GM12875 (cell line): Measurements from ENCODE around the gene PTPRZ1.

Experiments used
- H3K4me3 ChIP-seq: one replicate; pipeline ENCODE4 v1.5.1; 2011; ENCODE audit warnings: low read depth, low read length, control low read depth
- TF ChIP-seq, protein P1 (sequence below): IDR thresholded peaks from 2 replicates; pipeline ENCODE4 v1.5.1; 2011; ENCODE audit warnings: low read depth, mild to moderate bottlenecking, control low read depth, inconsistent platforms, low read length, moderate library complexity, borderline replicate concordance; ENCODE audit not compliant: insufficient read depth

The PTPRZ1 gene

GRCh38 chr7:122082670-122083069, 209.7 kb downstream of the PTPRZ1 start:
- TF ChIP-seq, protein P1, sequence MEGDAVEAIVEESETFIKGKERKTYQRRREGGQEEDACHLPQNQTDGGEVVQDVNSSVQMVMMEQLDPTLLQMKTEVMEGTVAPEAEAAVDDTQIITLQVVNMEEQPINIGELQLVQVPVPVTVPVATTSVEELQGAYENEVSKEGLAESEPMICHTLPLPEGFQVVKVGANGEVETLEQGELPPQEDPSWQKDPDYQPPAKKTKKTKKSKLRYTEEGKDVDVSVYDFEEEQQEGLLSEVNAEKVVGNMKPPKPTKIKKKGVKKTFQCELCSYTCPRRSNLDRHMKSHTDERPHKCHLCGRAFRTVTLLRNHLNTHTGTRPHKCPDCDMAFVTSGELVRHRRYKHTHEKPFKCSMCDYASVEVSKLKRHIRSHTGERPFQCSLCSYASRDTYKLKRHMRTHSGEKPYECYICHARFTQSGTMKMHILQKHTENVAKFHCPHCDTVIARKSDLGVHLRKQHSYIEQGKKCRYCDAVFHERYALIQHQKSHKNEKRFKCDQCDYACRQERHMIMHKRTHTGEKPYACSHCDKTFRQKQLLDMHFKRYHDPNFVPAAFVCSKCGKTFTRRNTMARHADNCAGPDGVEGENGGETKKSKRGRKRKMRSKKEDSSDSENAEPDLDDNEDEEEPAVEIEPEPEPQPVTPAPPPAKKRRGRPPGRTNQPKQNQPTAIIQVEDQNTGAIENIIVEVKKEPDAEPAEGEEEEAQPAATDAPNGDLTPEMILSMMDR = no peak
- H3K4me3 ChIP-seq = no peak overlapping the region

DNA sequence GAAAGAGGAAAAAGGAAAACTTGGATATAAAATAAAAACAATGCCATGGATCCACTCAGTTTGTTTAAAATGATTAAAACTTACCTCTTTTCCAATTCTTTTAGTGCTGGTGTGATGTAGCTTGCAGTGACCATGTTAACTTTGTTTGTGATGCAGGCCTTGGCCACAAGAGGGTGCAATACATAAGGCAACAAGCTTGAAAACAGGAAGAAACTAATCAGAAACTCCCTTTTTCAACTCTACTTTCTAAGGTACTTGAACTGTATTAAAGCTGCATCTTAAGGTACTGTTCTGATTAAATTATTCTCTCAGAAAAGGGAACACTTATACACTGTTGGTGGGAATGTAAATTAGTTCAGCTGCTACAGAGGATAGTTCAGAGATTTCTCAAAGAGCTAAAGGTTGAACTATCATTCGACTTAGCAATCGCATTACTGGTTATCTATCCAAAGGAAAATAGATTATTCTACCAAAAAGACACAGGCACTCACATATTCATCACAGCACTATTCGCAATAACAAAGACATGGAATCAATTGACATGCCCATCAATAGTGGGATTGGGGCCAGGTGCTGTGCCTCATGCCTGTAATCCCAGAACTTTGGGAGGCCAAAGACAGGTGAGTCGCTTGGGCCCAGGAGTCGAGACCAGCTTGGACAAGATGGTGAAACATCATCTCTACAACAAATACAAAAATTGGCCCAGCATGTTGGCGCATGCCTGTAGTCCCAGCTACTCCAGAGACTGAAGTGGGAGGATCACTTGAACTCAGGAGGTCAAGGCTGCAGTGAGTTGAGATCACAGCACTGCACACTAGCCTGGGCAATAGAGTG, 220.2 kb downstream of the PTPRZ1 start:
- TF ChIP-seq, protein P1 = peak; percentile 78
- H3K4me3 ChIP-seq = no peak overlapping the region

GRCh38 chr7:122094549-122094948, 221.6 kb downstream of the PTPRZ1 start:
- H3K4me3 ChIP-seq = no peak overlapping the region
- TF ChIP-seq, protein P1 = no peak

- H3K4me3 ChIP-seq = no peak overlapping the region
- TF ChIP-seq, protein P1 = no peak
These were observed 222.7 kb downstream of the PTPRZ1 start for GRCh38 chr7:122095642-122096041.

DNA sequence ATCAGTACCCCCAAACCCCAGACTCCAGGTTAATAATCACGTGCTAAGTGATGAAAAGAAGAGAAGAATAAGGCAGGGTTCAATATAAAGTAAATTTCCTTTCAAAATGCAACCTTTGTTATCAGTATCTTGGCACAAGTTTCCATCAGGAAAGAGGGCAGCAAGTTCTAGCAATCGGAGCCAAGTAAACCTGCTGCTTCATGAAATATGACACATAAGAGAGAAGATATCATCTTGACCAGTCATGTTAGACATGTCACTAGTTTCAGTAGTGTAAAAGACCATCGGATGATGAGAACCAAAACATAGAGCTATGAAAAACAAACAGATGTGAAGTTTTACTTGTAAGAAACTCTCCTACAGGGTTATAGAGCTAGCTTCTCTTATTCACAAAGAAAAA, 227.1 kb downstream of the PTPRZ1 start:
- H3K4me3 ChIP-seq = no peak overlapping the region
- TF ChIP-seq, protein P1 = no peak

- TF ChIP-seq, protein P1 = no peak
- no peak overlapping the region for H3K4me3 ChIP-seq
These were observed 230.1 kb downstream of the PTPRZ1 start for GRCh38 chr7:122103064-122103463.
